GM12873 (cell line): Measurements from ENCODE around the gene ZNF222.

Experiments
- CTCF ChIP-seq: IDR thresholded peaks from 2 replicates; pipeline ENCODE4 v1.5.1; 2012; ENCODE audit warnings: low read depth, mild to moderate bottlenecking, moderate library complexity, low read length, control low read depth; ENCODE audit not compliant: insufficient read depth; ENCODE audit errors: missing control alignments

Gene ZNF222

GRCh38 chr19:44059229-44059628 is 34.0 kb downstream of the ZNF222 start:
- TF ChIP-seq CTCF = no peak

- no peak for TF ChIP-seq CTCF
Measured at GRCh38 chr19:44061038-44061437, 35.9 kb downstream of the ZNF222 start.

- no peak for TF ChIP-seq CTCF
Measured at GRCh38 chr19:44066305-44066704, 41.1 kb downstream of the ZNF222 start.

- no peak for TF ChIP-seq CTCF
Measured at GRCh38 chr19:44069415-44069814, 44.2 kb downstream of the ZNF222 start.

GRCh38 chr19:44071824-44072542 is 46.8 kb downstream of the ZNF222 start, which contains the start of gene ZNF284:
Gene ZNF284 (plus strand): TSS chr19:44072159. CDS start chr19:44076390, 4,231 bp downstream.
- TF ChIP-seq CTCF = no peak

- TF ChIP-seq CTCF = no peak
Measured at GRCh38 chr19:44072543-44073401, 47.6 kb downstream of the ZNF222 start.

GRCh38 chr19:44076325-44076724 is 51.1 kb downstream of the ZNF222 start:
- TF ChIP-seq CTCF = no peak
